Measurements from ENCODE around the gene CHMP5.
A peak's percentile ranks its signal among the peaks of the same experiment; 100 is the strongest.

DNA sequence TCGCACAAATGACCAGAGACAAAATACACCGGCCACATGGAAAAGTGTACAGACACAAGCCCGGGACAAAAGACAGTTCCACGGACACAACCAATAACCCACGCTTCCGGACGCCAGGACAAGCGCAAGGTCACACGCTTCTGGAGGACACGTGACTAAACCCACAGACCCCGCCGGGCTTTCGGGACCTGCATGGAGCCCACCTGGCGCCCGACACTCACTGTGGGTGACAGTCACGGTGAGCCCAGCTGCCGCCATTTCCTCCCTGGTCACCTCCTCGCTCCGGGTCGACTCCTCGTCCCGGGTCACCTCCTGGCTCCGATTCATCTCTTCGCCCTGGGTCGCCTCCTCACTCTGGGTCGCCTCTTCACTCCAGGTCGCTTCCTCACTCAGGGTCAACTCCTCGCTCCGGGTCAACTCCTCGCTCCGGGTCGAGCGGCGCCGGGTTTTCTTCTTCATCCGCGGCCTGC lies 811 bp upstream of the CHMP5 start:
- TF ChIP-seq TAF1 (IDR thresholded peaks at IDR 0.05; ENCODE audit: borderline replicate concordance, low read depth, low read length) (peak; percentile 66; the same call in 1 of the 2 replicates), POLR2A (IDR thresholded peaks at IDR 0.05; ENCODE audit: low read depth, low read length) (no peak; the same call in 1 of the 2 replicates), POLR2AphosphoS5 (IDR thresholded peaks at IDR 0.05; ENCODE audit: low read depth, low read length) (peak; percentile 72)
